Measurements from ENCODE around the gene BDH1. TPM values are rescaled to one million over a fixed set of nuclear protein-coding genes. Genes with fewer than 3 reads are reported as not detected.

The BDH1 gene
- total and polyA plus RNA-seq, 2 of the 8 experiments (the other 6 are each of a cell fraction or from before 2014, with no cell fraction given): 27.2 to 28.1 TPM

GRCh38 chr3:197542741-197543454, 12.9 kb downstream of the BDH1 start:
- POLR2A ChIA-PET (ENCODE audit: partially characterized antibody): interaction anchor here (1.0 to 2.2 kb wide), 4 partner anchors 10 to 17 kb away, joined by 3 to 5 read pairs (median 4); partner anchors contain the start of gene BDH1
- Histone ChIP-seq H2BK12ac (ENCODE audit: low read depth, low read length) (0 out of 2 replicates have a peak overlapping the region, but pooled peaks have one; percentile 75), H3K27me3 (replicated peaks in 1 of 4; ENCODE audit: control insufficient read depth in 3 of 4, extremely low read depth in 1 of 4, insufficient read depth in 3 of 4, low read length in 3 of 4) (no peaks in the 10 kb centered on the region; a peak in 2 of 7 replicates), H3K4ac (replicated peaks; ENCODE audit: insufficient read length, low read depth, low read length) (peak overlapping the region; percentile 59), H4K5ac (ENCODE audit: insufficient read length, low read depth, low read length) (no peak overlapping the region), H2AFZ (ENCODE audit: low read length) (no peak overlapping the region), H4K8ac (ENCODE audit: extremely low read depth, insufficient read depth, low read length) (peak overlapping the region; percentile 38), H3K36me3 (ENCODE audit: control insufficient read depth in 2 of 4, insufficient read depth in 4 of 4, low read length in 3 of 4) (no peaks in the 10 kb centered on the region), H3K23ac (ENCODE audit: insufficient read length) (no peak overlapping the region), H3K23me2 (ENCODE audit: low read depth, low read length) (no peaks in the 10 kb centered on the region), H3K4me1 (replicated peaks in 1 of 4; ENCODE audit: control insufficient read depth in 3 of 4, insufficient read depth in 4 of 4, low read length in 3 of 4) (peaks cover 12 to 33% (median 18%) of the 10 kb centered on the region in 4 experiments), H3K4me3 (ENCODE audit: extremely low read depth in 1 of 4, insufficient read depth in 2 of 4, low read depth in 3 of 4, low read length in 4 of 4) (no peak overlapping the region), H2BK20ac (ENCODE audit: low read length) (peak overlapping the region; percentile 43; the same call in 1 of the 2 replicates), H3K9ac (replicated peaks in 1 of 4; ENCODE audit: extremely low read depth in 1 of 4, low read depth in 3 of 4, low read length in 3 of 4) (no peak overlapping the region; a peak in 1 of 7 replicates), H2BK15ac (ENCODE audit: low read length) (0 out of 2 replicates have a peak overlapping the region, but pooled peaks have one; percentile 61), H2BK120ac (replicated peaks; ENCODE audit: low read depth, low read length) (peak overlapping the region; percentile 93), H2AK5ac (ENCODE audit: low read depth, low read length) (no peak overlapping the region), H3K79me1 (ENCODE audit: low read depth, low read length) (no peaks in the 10 kb centered on the region; the same call in 1 of the 2 replicates), H3K14ac (ENCODE audit: insufficient read length) (no peak overlapping the region), H3K56ac (replicated peaks; ENCODE audit: insufficient read length, low read depth, low read length) (no peak overlapping the region), H4K20me1 (replicated peaks in 1 of 2; ENCODE audit: control insufficient read depth in 1 of 2, insufficient read depth in 2 of 2, low read length in 2 of 2) (no peaks in the 10 kb centered on the region), H2BK5ac (ENCODE audit: low read depth, low read length) (0 out of 2 replicates have a peak overlapping the region, but pooled peaks have one; percentile 44), H4K91ac (replicated peaks; ENCODE audit: insufficient read length, low read length) (peak overlapping the region; percentile 6), H3K9me3 (ENCODE audit: insufficient read depth in 2 of 2, low read depth in 1 of 2, low read length in 1 of 2) (no peaks in the 10 kb centered on the region), H3K79me2 (ENCODE audit: control insufficient read depth in 1 of 2, insufficient read depth in 2 of 2, low read length in 2 of 2) (no peaks in the 10 kb centered on the region), H3K18ac (ENCODE audit: extremely low read depth, low read length) (peak overlapping the region; percentile 15), H3K27ac (ENCODE audit: low read depth, low read length) (no peak overlapping the region), H3K4me2 (ENCODE audit: insufficient read depth in 1 of 2, low read depth in 2 of 2, low read length in 2 of 2) (peak overlapping the region in 1 of 2 experiments; percentile 81; a peak in 1 of 4 replicates)
- DNase-seq (ENCODE audit: low read depth in 1 of 2, low spot score in 2 of 2) (no peak), FAIRE-seq (no peak)
- 90% methylated on average over 18 of the region's 18 CpGs; no CpG with 5 or more reads in 1 of the 2 experiments for WGBS, 2 experiments (ENCODE audit: extremely low coverage in 1 of 2, insufficient coverage in 1 of 2, insufficient read length in 1 of 2, insufficient replicate concordance in 2 of 2, low coverage in 1 of 2, low lambda C conversion rate in 2 of 2, missing lambda C conversion rate in 1 of 2)
- CTCF ChIA-PET (ENCODE audit: partially characterized antibody): interaction anchor here (0.9 to 3.5 kb wide), 8 partner anchors 9 to 41 kb away, joined by 3 to 14 read pairs (median 3); no protein-coding TSS in a partner anchor
- TF ChIP-seq SIN3A (conservative IDR thresholded peaks at IDR 0.05 in 1 of 2, IDR thresholded peaks at IDR 0.05 in 1 of 2; ENCODE audit: low read depth in 1 of 2, low read length in 2 of 2) (no peak), BACH1 (IDR thresholded peaks at IDR 0.05; ENCODE audit: low read length) (no peak), MAFK (IDR thresholded peaks at IDR 0.05; ENCODE audit: low read depth, low read length) (no peak), TCF12 (IDR thresholded peaks at IDR 0.05; ENCODE audit: low read depth, low read length) (no peak), ASH2L (IDR thresholded peaks at IDR 0.05; ENCODE audit: low read length) (no peak), POLR2AphosphoS5 (IDR thresholded peaks at IDR 0.05; ENCODE audit: low read depth, low read length) (no peak), YY1 (IDR thresholded peaks at IDR 0.05; ENCODE audit: low read depth, low read length) (no peak), CTBP2 (IDR thresholded peaks at IDR 0.05; ENCODE audit: borderline replicate concordance, insufficient read depth, insufficient read length, low read length) (no peak), USF2 (IDR thresholded peaks at IDR 0.05; ENCODE audit: low read length) (no peak)
